GDM1 (cell line): ENCODE data around the gene CUBN.

Experiments used
- DNase-seq: peaks from one replicate; lab custom pipeline; 2025; lab: John Stamatoyannopoulos, UW

CUBN gene

DNA sequence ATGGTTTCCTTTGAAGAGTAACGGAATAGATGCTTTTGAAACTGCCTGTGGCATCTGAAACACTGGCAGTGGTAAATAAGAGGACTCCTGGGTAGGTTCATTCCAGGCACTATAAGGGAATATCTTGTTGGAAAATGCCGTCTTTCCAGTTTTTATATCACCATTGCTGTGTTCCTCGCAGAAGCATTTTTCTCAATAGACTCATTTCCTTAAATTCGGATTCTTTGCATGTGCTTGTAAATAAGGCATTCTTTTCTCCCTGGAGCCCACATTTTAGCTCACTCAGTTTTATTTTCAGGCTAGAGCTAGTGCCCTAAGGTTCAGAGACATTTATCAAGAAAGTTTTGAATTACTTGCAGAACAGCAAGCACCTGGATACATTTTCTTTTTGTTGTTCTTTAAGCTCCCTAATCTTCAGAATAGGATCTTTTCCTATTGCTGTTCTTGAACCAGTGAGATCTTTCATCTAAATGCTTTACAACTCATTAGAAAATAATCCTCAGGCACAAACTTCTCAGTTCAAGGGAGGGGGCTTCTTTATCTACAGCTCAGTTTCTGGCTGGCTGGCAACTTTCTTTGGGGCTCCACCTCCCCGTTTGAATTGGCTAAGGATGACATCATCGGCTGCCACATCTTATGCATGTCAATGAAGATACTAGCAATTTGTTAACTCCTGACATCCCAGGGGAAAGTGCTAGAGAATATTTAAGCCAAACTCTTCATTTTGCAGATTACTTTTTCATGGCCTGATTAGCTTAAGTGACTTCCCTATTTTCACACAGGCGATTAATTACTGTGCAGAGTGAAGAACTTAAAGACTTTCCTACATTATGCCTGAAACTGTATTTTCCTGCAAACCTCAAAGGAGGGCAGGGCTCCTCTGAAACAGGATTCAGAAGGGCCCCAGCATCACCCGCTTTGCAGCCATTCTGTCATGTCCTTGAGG is 178.7 kb downstream of the CUBN start:
- DNase-seq = no peak

GRCh38 chr10:16949816-16950215 is 179.8 kb downstream of the CUBN start:
- no peak for DNase-seq

GRCh38 chr10:16948361-16948760 is 181.2 kb downstream of the CUBN start:
- no peak for DNase-seq

GRCh38 chr10:16947069-16947468 is 182.5 kb downstream of the CUBN start:
- DNase-seq = no peak

DNA sequence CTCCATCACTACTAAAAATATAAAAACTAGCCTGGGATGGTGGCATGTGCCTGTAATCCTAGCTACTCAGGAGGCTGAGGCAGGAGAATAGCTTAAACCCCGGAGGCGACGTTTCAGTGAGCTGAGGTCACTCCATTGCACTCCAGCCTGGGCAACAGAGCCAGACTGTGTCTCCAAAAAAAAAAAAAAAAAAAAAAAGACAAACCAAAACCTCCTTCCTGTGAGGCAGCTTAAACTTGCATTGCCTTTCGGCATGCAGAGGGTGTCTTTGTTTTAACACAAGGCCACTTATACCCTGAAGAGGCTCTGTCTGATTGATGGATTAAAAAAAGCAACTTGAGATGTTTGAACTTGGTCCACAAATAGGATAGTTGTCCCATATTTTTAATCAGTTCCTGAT is 184.0 kb downstream of the CUBN start:
- DNase-seq = no peak

DNA sequence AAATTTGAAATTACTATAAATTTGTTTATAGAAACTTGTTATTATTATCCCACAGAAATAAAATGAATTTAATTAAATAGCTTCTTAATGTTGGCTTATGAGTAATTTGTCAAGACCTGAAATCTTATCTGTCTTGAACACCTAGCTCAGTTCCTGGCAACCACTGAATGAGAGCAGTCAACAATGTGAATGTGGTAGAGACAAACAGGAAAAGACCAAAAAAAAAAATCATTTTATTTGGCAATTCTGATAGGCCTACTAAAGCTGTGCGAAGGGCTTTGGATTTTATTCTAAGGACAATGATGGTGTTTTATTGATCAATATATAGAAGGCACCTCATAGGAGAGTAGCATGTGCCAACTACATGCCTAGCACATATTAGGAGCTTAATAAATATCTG is 184.6 kb downstream of the CUBN start:
- DNase-seq = no peak

DNA sequence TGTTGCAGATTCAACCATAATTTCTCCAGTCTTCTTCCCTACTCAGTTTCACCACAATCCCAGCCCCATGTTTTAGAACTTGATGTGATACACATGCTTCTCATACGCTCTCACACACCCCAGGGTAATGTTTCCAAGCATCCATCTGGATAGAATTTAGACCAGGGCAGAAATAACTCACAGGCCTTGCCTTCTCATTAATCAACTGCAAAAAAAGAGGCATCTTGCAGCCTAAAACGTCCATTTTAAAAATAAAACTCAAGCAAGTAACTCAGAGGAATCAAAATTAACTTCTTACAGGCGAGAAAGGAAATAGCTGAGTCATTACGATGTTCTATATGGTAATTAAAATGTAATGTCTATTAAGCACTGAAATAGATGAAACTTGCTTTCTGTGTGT is 185.2 kb downstream of the CUBN start:
- no peak for DNase-seq

DNA sequence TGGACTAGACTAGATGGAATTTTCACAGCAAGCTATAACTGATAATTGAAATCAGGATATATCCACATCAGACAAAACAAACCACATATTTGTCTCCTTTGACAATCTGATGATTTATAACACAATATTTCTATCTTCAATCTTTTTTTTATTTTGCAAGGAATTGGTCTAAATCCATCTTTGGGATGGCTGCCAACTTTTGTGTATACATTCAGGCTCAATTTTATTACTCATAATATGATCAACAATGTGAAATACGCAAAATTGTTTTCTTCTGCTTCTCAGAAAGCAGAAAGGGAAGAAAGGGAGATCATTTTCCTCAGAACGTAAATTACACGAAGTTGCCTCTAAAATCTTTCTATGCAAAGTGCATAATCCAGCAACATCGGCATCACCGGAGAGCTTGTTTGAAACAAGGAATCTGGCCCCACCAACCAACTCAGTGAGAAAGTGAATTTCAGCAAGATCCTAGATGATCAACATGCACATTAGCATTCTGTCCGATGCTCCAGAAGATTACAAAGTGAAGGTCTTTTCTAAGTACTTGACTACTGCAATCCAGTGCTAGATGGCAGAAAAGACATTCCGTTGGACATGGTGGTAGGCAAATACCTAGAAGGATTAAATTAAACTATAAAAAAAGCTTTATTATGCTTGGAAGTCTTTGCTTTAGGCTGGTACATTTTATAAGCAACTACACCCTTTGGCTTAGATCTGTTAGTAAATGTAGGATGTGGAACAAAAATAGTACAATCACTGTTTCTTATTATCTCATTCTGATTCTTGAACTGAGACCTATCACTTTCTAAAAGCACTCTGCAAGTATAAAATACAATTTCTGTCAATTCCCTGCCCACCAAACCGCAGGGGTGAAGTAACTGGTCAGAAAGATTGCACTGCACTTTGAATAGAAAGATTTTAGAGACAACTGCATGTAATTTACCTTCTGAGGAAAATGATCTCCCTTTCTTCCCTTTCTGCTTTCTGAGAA is 186.0 kb downstream of the CUBN start:
- no peak for DNase-seq

DNA sequence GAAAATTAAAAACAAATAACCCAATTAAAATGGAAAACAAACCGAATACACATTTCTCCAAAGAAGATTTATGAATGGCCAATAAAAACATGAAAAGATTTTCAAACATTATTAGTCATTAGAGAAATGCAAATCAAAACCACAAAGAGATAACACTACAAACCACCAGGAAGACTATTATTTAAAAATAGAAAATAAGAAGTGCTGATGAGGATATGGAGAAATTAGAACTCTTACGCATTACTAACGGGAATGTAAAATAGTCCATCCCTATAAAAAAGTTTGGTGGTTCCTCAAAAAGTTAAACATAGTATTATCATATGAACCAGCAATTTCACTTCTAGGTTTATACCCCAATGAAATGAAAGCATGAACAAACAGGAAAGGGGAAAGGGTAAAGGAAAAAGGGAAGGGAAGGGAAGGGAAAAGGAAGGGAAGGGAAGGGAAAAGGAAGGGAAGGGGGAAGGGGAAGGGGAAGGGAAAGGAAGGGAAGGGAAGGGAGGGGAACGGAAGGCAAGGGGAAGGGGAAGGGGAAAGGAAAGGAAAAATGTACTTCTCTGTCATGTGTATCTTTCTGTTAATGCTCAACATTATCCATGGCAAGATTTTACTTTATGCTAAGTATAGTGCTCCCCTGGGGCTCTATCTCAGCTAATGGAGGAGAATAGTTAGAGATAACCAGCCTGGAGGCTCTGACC is 187.1 kb downstream of the CUBN start:
- no peak for DNase-seq

GRCh38 chr10:16941870-16942269 is 187.7 kb downstream of the CUBN start:
- no peak for DNase-seq

- no peak for DNase-seq
Measured at GRCh38 chr10:16941067-16941466, 188.5 kb downstream of the CUBN start.

- no peak for DNase-seq
Measured at GRCh38 chr10:16938952-16939351, 190.7 kb downstream of the CUBN start.

- no peak for DNase-seq
Measured at GRCh38 chr10:16934461-16934860, 195.2 kb downstream of the CUBN start.

- DNase-seq = no peak
Measured at GRCh38 chr10:16933783-16934182, 195.8 kb downstream of the CUBN start.

DNA sequence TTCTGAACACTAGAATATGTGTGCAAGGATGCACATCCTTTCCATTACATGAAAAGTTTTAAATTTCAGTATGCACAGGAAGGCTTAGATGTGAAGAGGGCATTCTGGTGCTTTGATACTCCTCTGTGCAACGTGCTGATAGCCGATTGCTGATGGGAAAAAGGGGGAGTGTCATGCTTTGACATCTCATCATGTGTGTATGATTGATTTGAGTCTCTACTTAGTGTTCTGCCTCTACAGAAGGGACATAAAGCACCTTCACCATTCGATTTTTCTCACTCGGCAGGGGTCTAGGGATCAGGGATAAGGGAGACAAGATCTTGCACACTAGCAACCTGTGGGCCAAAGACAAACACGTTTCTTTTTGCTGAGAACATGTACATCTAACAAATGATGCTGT is 197.7 kb downstream of the CUBN start:
- no peak for DNase-seq

GRCh38 chr10:16930540-16930939 is 199.1 kb downstream of the CUBN start:
- no peak for DNase-seq

GRCh38 chr10:16929069-16929468 is 200.5 kb downstream of the CUBN start:
- no peak for DNase-seq

DNA sequence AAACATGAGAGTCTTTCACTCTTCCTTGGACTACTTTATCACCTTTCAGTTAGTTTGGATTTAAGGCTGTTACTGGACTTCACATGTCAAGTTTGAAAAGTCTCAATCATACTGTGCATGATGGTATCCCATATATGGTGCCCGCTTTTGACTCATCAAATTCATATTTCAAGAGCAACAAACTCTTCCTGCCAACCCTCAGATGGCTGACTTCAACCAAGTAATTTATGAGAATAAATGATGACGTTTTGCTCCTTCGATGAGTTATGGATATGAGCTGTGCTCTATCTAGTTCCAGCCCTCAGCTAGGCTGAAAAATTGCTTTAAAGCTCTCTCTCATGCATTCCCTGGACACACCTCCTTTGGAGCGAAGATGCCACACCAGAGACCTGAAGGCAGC is 202.1 kb downstream of the CUBN start:
- DNase-seq = no peak

DNA sequence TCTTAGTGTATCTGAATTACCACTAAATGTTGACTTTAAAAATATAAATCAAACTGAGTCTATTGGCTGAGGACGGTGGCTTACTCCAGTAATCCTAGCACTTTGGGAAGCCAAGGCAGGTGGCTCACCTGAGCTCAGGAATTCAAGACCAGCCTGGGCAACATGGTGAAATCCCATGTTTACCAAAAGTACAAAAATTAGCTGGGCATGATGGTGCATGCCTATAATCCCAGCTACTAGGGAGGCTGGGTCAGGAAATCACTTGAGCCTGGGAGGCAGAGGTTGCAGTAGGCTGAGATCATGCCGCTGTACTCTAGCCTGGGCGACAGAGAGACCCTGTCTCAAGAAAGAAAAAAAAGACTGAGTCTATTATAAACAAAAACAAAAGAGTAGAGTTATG is 205.9 kb downstream of the CUBN start:
- no peak for DNase-seq

DNA sequence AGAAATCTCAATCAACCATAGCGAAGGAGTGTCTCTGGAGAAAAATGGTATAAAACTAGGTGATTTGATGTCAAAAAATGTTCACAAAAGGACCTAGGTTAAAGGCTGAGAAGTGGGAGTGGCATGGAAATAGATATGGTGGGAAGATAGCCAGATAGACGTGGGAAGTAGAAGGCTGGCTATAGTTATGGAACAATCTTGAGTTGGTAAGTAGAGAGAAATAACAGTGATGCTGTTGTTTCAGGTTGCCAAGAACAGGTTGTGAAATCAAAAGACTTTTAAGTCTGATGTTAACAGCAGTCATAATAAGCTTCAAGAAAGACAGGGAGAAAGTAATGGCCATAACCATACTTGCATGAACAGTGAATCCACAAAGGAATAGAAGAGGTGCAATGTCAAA is 206.3 kb downstream of the CUBN start:
- no peak for DNase-seq

GRCh38 chr10:16919121-16919982 is 210.3 kb downstream of the CUBN start:
- DNase-seq = no peak
